Measurements from ENCODE around the gene ABHD16A.

ABHD16A gene

DNA sequence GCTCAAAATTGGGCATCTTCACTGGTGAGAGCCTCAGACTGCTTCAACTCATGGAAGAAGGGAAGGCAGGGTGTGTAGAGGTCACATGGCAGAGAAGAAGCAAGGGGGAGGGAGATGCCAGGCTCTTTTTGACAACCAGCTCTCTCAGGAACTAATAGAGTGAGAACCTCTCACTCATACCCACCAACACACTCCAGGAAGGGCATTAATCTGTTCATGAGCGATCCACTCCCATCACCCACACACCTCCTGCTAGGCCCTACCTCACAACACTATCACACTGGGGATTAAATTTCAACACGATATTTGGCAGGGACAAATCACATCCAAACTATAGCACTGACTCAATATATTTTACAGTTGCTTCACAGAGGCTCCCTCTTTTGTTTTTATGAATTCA is 38.7 kb upstream of the ABHD16A start:
- no peak for DNase-seq (ENCODE audit: low read depth)
- TF ChIP-seq, protein P1, sequence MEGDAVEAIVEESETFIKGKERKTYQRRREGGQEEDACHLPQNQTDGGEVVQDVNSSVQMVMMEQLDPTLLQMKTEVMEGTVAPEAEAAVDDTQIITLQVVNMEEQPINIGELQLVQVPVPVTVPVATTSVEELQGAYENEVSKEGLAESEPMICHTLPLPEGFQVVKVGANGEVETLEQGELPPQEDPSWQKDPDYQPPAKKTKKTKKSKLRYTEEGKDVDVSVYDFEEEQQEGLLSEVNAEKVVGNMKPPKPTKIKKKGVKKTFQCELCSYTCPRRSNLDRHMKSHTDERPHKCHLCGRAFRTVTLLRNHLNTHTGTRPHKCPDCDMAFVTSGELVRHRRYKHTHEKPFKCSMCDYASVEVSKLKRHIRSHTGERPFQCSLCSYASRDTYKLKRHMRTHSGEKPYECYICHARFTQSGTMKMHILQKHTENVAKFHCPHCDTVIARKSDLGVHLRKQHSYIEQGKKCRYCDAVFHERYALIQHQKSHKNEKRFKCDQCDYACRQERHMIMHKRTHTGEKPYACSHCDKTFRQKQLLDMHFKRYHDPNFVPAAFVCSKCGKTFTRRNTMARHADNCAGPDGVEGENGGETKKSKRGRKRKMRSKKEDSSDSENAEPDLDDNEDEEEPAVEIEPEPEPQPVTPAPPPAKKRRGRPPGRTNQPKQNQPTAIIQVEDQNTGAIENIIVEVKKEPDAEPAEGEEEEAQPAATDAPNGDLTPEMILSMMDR (IDR thresholded peaks at IDR 0.05; ENCODE audit: insufficient read depth, low read depth, low read length, missing control alignments) = no peak
- H3K4me3 ChIP-seq (ENCODE audit: low read length) = no peak overlapping the region

GRCh38 chr6:31740397-31741223 is 37.5 kb upstream of the ABHD16A start:
- DNase-seq (ENCODE audit: low read depth) = no peak
- TF ChIP-seq, protein P1 (IDR thresholded peaks at IDR 0.05; ENCODE audit: insufficient read depth, low read depth, low read length, missing control alignments) = no peak
- H3K4me3 ChIP-seq (ENCODE audit: low read length) = peak overlapping the region; percentile 90

GRCh38 chr6:31739639-31740396 is 36.7 kb upstream of the ABHD16A start, which contains the start of gene MSH5:
Gene MSH5 (plus strand): TSS chr6:31740005. CDS start chr6:31740467, 462 bp downstream.
- peak within 1 kb of the TSS; percentile 90 for H3K4me3 ChIP-seq (ENCODE audit: low read length)
- DNase-seq (ENCODE audit: low read depth) = peak; percentile 99
- TF ChIP-seq, protein P1 (IDR thresholded peaks at IDR 0.05; ENCODE audit: insufficient read depth, low read depth, low read length, missing control alignments) = no peak

GRCh38 chr6:31737991-31738979 is 35.2 kb upstream of the ABHD16A start:
- DNase-seq (ENCODE audit: low read depth) = peak; percentile 81
- peak overlapping the region; percentile 17 for H3K4me3 ChIP-seq (ENCODE audit: low read length)
- TF ChIP-seq, protein P1 (IDR thresholded peaks at IDR 0.05; ENCODE audit: insufficient read depth, low read depth, low read length, missing control alignments) = peak; percentile 26

GRCh38 chr6:31737315-31737990 is 34.3 kb upstream of the ABHD16A start:
- no peak overlapping the region for H3K4me3 ChIP-seq (ENCODE audit: low read length)
- no peak for DNase-seq (ENCODE audit: low read depth)
- TF ChIP-seq, protein P1 (IDR thresholded peaks at IDR 0.05; ENCODE audit: insufficient read depth, low read depth, low read length, missing control alignments) = no peak

Data from epithelial cell of esophagus (primary cell).